Measurements from ENCODE around the gene ANGPTL2. TPM values are rescaled to one million over a fixed set of nuclear protein-coding genes. Genes with fewer than 3 reads are reported as not detected.

ANGPTL2 gene
- total RNA-seq, 1 experiment from 2014 or later: 0.08 TPM

DNA sequence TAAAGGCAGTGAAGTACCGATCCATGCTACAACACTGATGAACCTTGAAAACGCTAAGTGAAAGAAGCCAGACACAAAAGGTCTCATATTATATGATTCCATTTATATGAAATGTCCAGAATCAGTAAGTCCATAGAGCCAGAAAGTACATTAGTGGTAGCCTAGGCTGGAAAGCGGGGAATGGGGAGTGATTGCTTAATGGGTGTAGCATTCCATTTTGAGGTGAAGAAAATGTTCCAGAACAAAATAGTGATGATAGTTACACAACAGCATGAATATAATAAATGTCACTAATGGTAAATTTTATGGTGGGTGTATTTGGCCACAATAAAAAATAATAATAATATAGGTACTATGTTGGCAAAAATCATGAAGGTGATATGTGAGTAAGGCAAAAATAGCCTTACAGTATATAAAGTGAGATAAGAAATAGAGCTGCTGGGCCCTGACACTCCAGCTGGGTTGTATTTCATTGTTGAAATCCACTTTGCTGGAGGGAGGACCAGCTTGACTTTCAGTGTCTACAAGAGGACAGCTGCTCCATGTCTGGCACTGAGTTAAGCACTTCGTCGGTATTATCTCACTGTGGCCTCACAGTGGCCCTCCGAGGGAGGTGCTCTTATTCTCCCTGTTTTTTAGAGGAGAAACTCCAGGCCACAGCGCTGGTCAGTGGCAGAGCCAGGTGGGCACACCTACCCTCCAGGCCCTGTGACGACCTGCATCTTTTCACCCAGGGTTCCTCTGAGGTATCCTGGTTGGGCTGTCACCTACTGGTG, 22.4 kb upstream of the ANGPTL2 start:
- no peaks in the 10 kb centered on the region for H3K9me3 ChIP-seq (ENCODE audit: control insufficient read depth, insufficient read depth, low read depth, low read length)
- no TSS peak for BruUV-seq (replicated peaks)
- in situ Hi-C loops (cut with HindIII; ENCODE audit: low pct_unique_long_range_greater_than_20kb, low sequenced_read_pairs) (no loop called here), intact Hi-C loops (cut with micrococcal nuclease; ENCODE audit: unreplicated experiment) (no loop called here)
- H3K4me1 ChIP-seq (ENCODE audit: control insufficient read depth, insufficient read depth, low read length): no peaks in the 10 kb centered on the region
- H3K27me3 ChIP-seq (ENCODE audit: control insufficient read depth, insufficient read depth, low read length): no peaks in the 10 kb centered on the region
- no peak for ATAC-seq
- no peak for DNase-seq (ENCODE audit: low read depth, low spot score)
- H3K36me3 ChIP-seq (ENCODE audit: control insufficient read depth, insufficient read depth, low read length): no peaks in the 10 kb centered on the region
- CTCF ChIA-PET: no interaction called here
- TF ChIP-seq SIN3A (IDR thresholded peaks at IDR 0.05; ENCODE audit: borderline replicate concordance, insufficient read depth, low read depth, low read length) (no peak), TCF7L2 (IDR thresholded peaks at IDR 0.05; ENCODE audit: low read depth, low read length) (no peak), POLR2AphosphoS5 (IDR thresholded peaks at IDR 0.05; ENCODE audit: low read depth, low read length) (no peak)
- TF ChIP-seq, protein P1, sequence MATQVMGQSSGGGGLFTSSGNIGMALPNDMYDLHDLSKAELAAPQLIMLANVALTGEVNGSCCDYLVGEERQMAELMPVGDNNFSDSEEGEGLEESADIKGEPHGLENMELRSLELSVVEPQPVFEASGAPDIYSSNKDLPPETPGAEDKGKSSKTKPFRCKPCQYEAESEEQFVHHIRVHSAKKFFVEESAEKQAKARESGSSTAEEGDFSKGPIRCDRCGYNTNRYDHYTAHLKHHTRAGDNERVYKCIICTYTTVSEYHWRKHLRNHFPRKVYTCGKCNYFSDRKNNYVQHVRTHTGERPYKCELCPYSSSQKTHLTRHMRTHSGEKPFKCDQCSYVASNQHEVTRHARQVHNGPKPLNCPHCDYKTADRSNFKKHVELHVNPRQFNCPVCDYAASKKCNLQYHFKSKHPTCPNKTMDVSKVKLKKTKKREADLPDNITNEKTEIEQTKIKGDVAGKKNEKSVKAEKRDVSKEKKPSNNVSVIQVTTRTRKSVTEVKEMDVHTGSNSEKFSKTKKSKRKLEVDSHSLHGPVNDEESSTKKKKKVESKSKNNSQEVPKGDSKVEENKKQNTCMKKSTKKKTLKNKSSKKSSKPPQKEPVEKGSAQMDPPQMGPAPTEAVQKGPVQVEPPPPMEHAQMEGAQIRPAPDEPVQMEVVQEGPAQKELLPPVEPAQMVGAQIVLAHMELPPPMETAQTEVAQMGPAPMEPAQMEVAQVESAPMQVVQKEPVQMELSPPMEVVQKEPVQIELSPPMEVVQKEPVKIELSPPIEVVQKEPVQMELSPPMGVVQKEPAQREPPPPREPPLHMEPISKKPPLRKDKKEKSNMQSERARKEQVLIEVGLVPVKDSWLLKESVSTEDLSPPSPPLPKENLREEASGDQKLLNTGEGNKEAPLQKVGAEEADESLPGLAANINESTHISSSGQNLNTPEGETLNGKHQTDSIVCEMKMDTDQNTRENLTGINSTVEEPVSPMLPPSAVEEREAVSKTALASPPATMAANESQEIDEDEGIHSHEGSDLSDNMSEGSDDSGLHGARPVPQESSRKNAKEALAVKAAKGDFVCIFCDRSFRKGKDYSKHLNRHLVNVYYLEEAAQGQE (IDR thresholded peaks at IDR 0.05; ENCODE audit: insufficient read depth in 1 of 2, low read depth in 2 of 2, low read length in 1 of 2): no peak
- TF ChIP-seq, protein P2, sequence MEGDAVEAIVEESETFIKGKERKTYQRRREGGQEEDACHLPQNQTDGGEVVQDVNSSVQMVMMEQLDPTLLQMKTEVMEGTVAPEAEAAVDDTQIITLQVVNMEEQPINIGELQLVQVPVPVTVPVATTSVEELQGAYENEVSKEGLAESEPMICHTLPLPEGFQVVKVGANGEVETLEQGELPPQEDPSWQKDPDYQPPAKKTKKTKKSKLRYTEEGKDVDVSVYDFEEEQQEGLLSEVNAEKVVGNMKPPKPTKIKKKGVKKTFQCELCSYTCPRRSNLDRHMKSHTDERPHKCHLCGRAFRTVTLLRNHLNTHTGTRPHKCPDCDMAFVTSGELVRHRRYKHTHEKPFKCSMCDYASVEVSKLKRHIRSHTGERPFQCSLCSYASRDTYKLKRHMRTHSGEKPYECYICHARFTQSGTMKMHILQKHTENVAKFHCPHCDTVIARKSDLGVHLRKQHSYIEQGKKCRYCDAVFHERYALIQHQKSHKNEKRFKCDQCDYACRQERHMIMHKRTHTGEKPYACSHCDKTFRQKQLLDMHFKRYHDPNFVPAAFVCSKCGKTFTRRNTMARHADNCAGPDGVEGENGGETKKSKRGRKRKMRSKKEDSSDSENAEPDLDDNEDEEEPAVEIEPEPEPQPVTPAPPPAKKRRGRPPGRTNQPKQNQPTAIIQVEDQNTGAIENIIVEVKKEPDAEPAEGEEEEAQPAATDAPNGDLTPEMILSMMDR (IDR thresholded peaks at IDR 0.05): no peak
- H3K27ac ChIP-seq (ENCODE audit: low read length): no peak overlapping the region
- POLR2A ChIA-PET: no interaction called here
- no peak overlapping the region for H3K4me3 ChIP-seq (ENCODE audit: low read depth in 2 of 2, low read length in 2 of 2)

DNA sequence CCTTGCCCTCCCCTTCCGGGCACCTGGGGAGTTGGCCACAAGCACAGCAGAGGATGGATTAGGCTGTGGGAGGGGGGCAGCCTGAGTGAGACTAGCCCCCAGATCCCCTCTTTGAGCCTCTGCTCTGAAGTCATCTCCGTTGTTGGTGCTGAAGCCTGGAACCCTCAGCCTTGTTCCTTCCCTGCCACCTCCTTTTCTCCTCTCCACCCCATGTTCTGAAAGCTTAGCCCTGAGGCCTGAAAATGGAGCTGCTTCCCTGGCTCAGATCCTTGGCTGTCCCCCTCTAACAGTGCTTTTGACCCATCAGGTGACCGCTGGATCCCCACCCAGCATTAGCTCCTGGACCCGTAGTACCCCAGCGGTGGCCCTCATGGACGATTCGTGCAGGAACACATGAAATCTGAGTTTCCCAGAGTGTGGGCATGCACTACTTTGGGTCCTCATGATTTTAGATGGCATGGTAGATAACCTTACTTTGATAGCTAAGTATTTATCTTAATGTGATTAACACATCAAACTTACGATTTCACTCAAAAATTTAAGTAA, 21.6 kb upstream of the ANGPTL2 start:
- Histone ChIP-seq H3K4me3 (ENCODE audit: low read depth in 2 of 2, low read length in 2 of 2) (no peak overlapping the region), H3K27me3 (ENCODE audit: control insufficient read depth, insufficient read depth, low read length) (no peaks in the 10 kb centered on the region), H3K9me3 (ENCODE audit: control insufficient read depth, insufficient read depth, low read depth, low read length) (no peaks in the 10 kb centered on the region), H3K4me1 (ENCODE audit: control insufficient read depth, insufficient read depth, low read length) (no peaks in the 10 kb centered on the region), H3K27ac (ENCODE audit: low read length) (no peak overlapping the region), H3K36me3 (ENCODE audit: control insufficient read depth, insufficient read depth, low read length) (no peaks in the 10 kb centered on the region)
- no peak for TF ChIP-seq TCF7L2 (IDR thresholded peaks at IDR 0.05; ENCODE audit: low read depth, low read length)
- TF ChIP-seq, protein P1 (IDR thresholded peaks at IDR 0.05; ENCODE audit: insufficient read depth in 1 of 2, low read depth in 2 of 2, low read length in 1 of 2): no peak
- in situ Hi-C loops (cut with HindIII; ENCODE audit: low pct_unique_long_range_greater_than_20kb, low sequenced_read_pairs) (no loop called here), intact Hi-C loops (cut with micrococcal nuclease; ENCODE audit: unreplicated experiment) (no loop called here)
- no TSS peak for BruUV-seq (replicated peaks)
- ATAC-seq (no peak), DNase-seq (ENCODE audit: low read depth, low spot score) (no peak)
- ChIA-PET CTCF (no interaction called here), POLR2A (no interaction called here)

Measured in Panc1 (cell line).